Activated CD8-positive, alpha-beta T cell treated with anti-CD3 and anti-CD28 coated beads, Interleukin-2, amount 10 ng/mL, durations not matched to agents 7 days and 5 days (primary cell): ENCODE results near the gene VSIG8. TPM values are rescaled to one million over a fixed set of nuclear protein-coding genes. Genes with fewer than 3 reads are reported as not detected.

Experiments used
- ATAC-seq: fragments of 150-1000 bp; cut with Tn5 transposase; one replicate; pipeline ENCODE4 v1.10.0; 2021; ENCODE audit warnings: moderate library complexity
- CTCF ChIA-PET: fragments of 350-600 bp; sonication (Branson Sonifier 250); formaldehyde crosslinking; loops from one replicate; lab custom pipeline; 2021; ENCODE audit warnings: antibody characterized with exemption; lab: Charles Lee
- POLR2A ChIA-PET: fragments of 350-600 bp; sonication (Branson Sonifier 250); formaldehyde crosslinking; loops from one replicate; lab custom pipeline; 2021; ENCODE audit warnings: antibody characterized with exemption; lab: Charles Lee
- DNase-seq: peaks from one replicate; pipeline ENCODE4 v3.0.0-alpha.2; 2020
- H3K27ac Mint-ChIP-seq: one replicate; pipeline ENCODE4 v1.8.0; 2021; ENCODE audit warnings: mild to moderate bottlenecking, mixed read lengths
- H3K27me3 Mint-ChIP-seq: one replicate; pipeline ENCODE4 v1.8.0; 2021; ENCODE audit warnings: low read depth, mixed read lengths
- H3K36me3 Mint-ChIP-seq: one replicate; pipeline ENCODE4 v1.8.0; 2021; ENCODE audit warnings: low read depth, mixed read lengths
- H3K4me1 Mint-ChIP-seq: one replicate; pipeline ENCODE4 v1.8.0; 2021; ENCODE audit warnings: low read depth, mixed read lengths
- H3K4me3 Mint-ChIP-seq: one replicate; pipeline ENCODE4 v1.8.0; 2021; ENCODE audit warnings: mild to moderate bottlenecking, mixed read lengths
- H3K9me3 Mint-ChIP-seq: one replicate; pipeline ENCODE4 v1.8.0; 2022; ENCODE audit warnings: mixed read lengths; ENCODE audit not compliant: insufficient read depth
- total RNA-seq, 2 experiments: library from RNA; stranded (reverse); gene quantifications; one replicate each; pipeline ENCODE4 v1.2.3, GENCODE V29; 2021

The VSIG8 gene
- total RNA-seq, 2 experiments from 2014 or later = not detected

GRCh38 chr1:159856576-159856975 is 5.9 kb downstream of the VSIG8 start:
- Mint-ChIP-seq H3K4me3 (no peak overlapping the region), H3K27me3 (peaks cover 11% of the 10 kb centered on the region), H3K36me3 (no peaks in the 10 kb centered on the region), H3K9me3 (no peaks in the 10 kb centered on the region), H3K4me1 (peaks cover 16% of the 10 kb centered on the region), H3K27ac (no peak overlapping the region)
- ChIA-PET POLR2A (no interaction called here), CTCF (interaction anchor here (0.7 to 0.9 kb wide), 2 partner anchors 35 to 57 kb away, joined by 3 read pairs; no protein-coding TSS in a partner anchor)
- DNase-seq = no peak
- ATAC-seq = no peak

DNA sequence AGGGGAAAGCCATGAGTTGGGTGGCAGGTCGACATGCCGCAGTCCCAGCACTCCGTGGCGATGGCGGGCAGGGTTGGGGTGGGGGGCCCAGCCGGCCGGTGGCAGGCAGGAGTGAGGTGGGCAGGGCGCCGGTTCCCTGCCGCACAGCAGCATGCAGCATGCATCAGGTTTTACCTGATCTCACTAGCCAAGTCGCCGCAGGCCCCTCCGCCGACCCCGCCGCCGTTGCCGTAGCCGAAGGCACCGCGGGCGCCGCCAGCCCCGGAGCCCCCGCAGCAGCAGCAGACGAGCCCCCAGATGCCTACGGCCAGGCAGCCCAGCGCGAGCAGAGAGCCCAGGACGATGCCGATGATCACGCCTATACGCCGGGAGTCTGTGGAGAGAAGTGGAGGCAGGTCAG is 6.7 kb downstream of the VSIG8 start:
- Mint-ChIP-seq H3K27me3 (peaks cover 9% of the 10 kb centered on the region), H3K27ac (no peak overlapping the region), H3K4me1 (peaks cover 21% of the 10 kb centered on the region), H3K9me3 (no peaks in the 10 kb centered on the region), H3K36me3 (no peaks in the 10 kb centered on the region), H3K4me3 (peak overlapping the region; percentile 74)
- no peak for DNase-seq
- ATAC-seq = no peak
- ChIA-PET POLR2A (no interaction called here), CTCF (interaction anchor here (0.9 to 1.2 kb wide), 3 partner anchors 35 to 56 kb away, joined by 3 to 4 read pairs (median 3); no protein-coding TSS in a partner anchor)

DNA sequence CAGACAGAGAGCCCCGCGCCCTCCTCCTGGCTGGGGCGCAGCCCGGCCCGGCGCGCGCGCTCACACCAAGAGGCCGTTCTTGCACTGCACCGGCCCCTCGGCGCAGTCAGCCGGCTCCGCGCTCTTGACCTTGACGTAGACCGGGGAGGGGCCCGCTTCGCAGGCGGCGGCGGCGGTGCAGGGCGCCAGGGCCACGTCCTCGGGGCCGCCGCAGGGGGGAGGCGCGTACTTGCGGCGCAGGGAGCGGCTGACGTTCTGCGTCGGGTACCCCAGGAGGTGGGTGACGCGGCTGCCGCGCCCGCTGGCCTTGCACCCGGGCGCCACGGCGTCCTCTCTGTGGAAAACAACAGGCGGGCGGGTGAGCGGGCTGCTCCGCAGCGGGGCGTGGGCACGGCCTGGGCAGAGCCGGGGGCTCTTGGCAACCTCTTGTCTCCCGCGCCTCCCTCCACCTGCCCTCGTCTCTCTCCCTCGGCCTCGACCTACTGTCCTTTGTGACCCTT is 7.7 kb downstream of the VSIG8 start:
- Mint-ChIP-seq H3K27ac (peak overlapping the region; percentile 78), H3K9me3 (no peaks in the 10 kb centered on the region), H3K4me1 (peaks cover 21% of the 10 kb centered on the region), H3K4me3 (peak overlapping the region; percentile 74), H3K36me3 (no peaks in the 10 kb centered on the region), H3K27me3 (peaks cover 13% of the 10 kb centered on the region)
- CTCF ChIA-PET = interaction anchor here (0.6 to 2.5 kb wide), 7 partner anchors 36 to 65 kb away, joined by 3 to 15 read pairs (median 5); no protein-coding TSS in a partner anchor
- DNase-seq (peak; percentile 79), ATAC-seq (peak; percentile 94)
- POLR2A ChIA-PET = no interaction called here

DNA sequence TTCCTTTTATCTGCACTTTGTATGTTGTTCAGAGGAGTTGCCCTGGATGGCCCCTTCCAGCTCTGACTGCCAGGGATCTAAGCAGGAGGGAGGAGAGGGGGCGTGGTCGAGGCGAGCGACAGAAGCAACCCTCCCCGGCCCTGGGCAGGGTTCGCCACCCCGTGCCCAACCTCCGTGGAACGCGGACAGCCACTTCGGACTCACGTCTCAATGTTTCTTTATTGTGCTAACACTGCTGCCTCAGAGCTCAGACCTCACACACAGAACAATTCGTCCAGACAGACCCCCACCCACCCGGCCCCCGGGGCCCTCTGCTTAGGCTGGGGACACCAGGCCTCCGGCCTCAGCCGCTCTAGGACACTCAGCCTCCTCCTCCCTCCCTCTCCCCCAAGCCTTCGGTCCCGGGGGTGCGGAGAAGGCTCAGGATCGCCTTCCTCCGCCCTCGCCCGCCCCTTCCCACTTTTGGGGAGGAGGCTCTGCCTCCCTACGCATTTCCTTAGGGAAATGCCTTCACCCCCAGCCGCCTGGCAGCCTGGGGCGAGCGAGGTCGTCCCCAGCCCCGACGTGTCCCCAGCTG is 8.3 kb downstream of the VSIG8 start:
- Mint-ChIP-seq H3K27me3 (peaks cover 13% of the 10 kb centered on the region), H3K36me3 (no peaks in the 10 kb centered on the region), H3K4me3 (peak overlapping the region; percentile 74), H3K27ac (peak overlapping the region; percentile 74), H3K9me3 (no peaks in the 10 kb centered on the region), H3K4me1 (peaks cover 21% of the 10 kb centered on the region)
- peak; percentile 17 for ATAC-seq
- ChIA-PET CTCF (interaction anchor here (0.7 to 2.5 kb wide), 8 partner anchors 36 to 153 kb away, joined by 3 to 15 read pairs (median 6); partner anchors contain the start of gene DUSP23), POLR2A (no interaction called here)
- DNase-seq = no peak

- H3K4me1 Mint-ChIP-seq = peaks cover 21% of the 10 kb centered on the region
- DNase-seq = peak; percentile 25
- POLR2A ChIA-PET = no interaction called here
- peaks cover 13% of the 10 kb centered on the region for H3K27me3 Mint-ChIP-seq
- peak overlapping the region; percentile 74 for H3K4me3 Mint-ChIP-seq
- CTCF ChIA-PET = interaction anchor here (0.7 to 2.5 kb wide), 9 partner anchors 37 to 153 kb away, joined by 3 to 15 read pairs (median 5); partner anchors contain the start of gene DUSP23
- no peak overlapping the region for H3K27ac Mint-ChIP-seq
- H3K9me3 Mint-ChIP-seq = no peaks in the 10 kb centered on the region
- ATAC-seq = no peak
- no peaks in the 10 kb centered on the region for H3K36me3 Mint-ChIP-seq
Observed at GRCh38 chr1:159853417-159854115, 8.9 kb downstream of the VSIG8 start.

DNA sequence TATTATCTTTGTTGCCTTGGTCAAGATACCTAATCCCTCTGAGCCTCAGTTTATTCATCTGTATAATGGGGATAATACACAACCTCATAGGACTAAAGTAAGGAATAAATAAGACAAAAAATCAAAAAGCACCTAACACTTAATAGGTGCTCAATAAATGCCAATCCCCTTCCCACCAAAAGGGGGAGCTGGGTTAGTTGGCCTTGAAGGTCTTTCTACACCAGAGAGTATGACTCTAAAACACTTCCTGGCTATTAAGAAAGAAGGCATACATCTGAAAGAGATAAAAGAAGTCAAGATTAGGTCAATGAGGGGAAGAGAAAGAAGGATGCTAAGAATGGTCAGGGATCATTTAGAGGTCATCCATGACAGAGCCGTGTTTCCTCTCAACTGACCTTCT is 11.1 kb downstream of the VSIG8 start:
- Mint-ChIP-seq H3K27ac (no peak overlapping the region), H3K36me3 (no peaks in the 10 kb centered on the region), H3K9me3 (no peaks in the 10 kb centered on the region), H3K4me1 (peaks cover 21% of the 10 kb centered on the region), H3K4me3 (no peak overlapping the region), H3K27me3 (peaks cover 17% of the 10 kb centered on the region)
- ChIA-PET POLR2A (no interaction called here), CTCF (interaction anchor here (0.9 to 2.4 kb wide), 7 partner anchors 10 to 157 kb away, joined by 3 to 9 read pairs (median 5); no protein-coding TSS in a partner anchor)
- no peak for DNase-seq
- no peak for ATAC-seq

DNA sequence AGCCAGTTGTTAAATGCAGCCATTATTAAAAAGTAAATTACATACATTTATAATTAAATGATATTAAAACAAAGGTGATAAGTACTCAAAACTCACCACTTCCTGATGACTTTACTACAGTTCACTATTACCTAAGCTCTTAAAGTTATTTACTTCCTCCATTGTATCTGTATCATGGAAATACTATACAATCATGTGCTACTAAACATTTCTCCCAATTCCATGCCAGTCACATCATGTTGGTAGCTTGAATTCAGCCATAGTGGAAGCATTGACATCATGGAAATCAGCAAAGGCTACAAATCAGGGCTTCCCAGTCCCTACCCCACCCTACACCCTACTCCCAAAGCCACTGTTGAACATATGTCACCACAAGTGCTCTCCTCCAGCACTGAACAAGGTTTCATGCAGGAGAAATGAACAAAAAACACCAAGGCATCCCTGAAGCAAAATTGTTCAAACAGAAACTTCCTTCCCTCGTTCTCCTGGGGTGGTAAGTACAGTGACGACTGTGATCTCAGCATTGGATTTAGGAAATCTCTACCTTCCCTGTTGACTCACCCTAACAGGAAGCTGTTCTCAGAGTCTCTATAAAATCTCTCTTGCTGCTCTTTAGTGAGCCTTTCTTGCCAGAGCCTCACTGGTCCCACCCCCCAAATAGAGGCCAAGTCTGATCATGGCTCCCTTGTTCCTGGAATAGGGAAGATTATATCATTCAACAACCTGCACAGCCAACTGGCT is 12.7 kb downstream of the VSIG8 start:
- no peak for DNase-seq
- Mint-ChIP-seq H3K4me1 (peaks cover 16% of the 10 kb centered on the region), H3K4me3 (no peak overlapping the region), H3K36me3 (no peaks in the 10 kb centered on the region), H3K9me3 (no peaks in the 10 kb centered on the region), H3K27ac (no peak overlapping the region), H3K27me3 (peaks cover 20% of the 10 kb centered on the region)
- ATAC-seq = no peak
- ChIA-PET POLR2A (no interaction called here), CTCF (interaction anchor here (1.7 to 1.8 kb wide), 2 partner anchors 8 to 14 kb away, joined by 7 to 8 read pairs; no protein-coding TSS in a partner anchor)

DNA sequence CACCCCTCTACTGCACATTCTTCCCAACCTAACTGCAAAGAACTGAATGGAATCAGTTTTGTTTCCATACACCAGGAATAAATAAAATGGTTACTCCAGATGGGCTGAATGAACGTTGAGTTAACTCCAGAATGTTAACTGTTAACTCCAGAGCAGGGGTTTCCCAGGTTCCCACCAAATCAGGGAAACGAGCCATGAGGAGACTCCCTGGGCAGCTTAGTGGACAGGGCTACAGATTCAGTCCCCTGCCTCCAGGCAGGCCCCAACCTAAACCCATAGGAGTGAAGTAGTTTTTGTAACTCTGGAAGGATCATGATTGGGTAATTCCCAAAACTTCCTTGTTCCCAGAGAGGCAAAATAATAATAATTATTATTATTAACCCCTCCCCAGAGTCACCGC is 14.1 kb downstream of the VSIG8 start:
- ChIA-PET CTCF (no interaction called here), POLR2A (no interaction called here)
- peaks cover 28% of the 10 kb centered on the region for H3K27me3 Mint-ChIP-seq
- peaks cover 7% of the 10 kb centered on the region for H3K4me1 Mint-ChIP-seq
- no peak overlapping the region for H3K4me3 Mint-ChIP-seq
- no peak overlapping the region for H3K27ac Mint-ChIP-seq
- no peak for ATAC-seq
- no peaks in the 10 kb centered on the region for H3K9me3 Mint-ChIP-seq
- no peaks in the 10 kb centered on the region for H3K36me3 Mint-ChIP-seq
- DNase-seq = no peak

- Mint-ChIP-seq H3K27ac (no peak overlapping the region), H3K9me3 (no peaks in the 10 kb centered on the region), H3K4me1 (peaks cover 5% of the 10 kb centered on the region), H3K36me3 (no peaks in the 10 kb centered on the region), H3K4me3 (no peak overlapping the region), H3K27me3 (peaks cover 24% of the 10 kb centered on the region)
- POLR2A ChIA-PET = no interaction called here
- ATAC-seq (no peak), DNase-seq (no peak)
- CTCF ChIA-PET = no interaction called here
Observed at GRCh38 chr1:159847231-159847630, 15.2 kb downstream of the VSIG8 start.

DNA sequence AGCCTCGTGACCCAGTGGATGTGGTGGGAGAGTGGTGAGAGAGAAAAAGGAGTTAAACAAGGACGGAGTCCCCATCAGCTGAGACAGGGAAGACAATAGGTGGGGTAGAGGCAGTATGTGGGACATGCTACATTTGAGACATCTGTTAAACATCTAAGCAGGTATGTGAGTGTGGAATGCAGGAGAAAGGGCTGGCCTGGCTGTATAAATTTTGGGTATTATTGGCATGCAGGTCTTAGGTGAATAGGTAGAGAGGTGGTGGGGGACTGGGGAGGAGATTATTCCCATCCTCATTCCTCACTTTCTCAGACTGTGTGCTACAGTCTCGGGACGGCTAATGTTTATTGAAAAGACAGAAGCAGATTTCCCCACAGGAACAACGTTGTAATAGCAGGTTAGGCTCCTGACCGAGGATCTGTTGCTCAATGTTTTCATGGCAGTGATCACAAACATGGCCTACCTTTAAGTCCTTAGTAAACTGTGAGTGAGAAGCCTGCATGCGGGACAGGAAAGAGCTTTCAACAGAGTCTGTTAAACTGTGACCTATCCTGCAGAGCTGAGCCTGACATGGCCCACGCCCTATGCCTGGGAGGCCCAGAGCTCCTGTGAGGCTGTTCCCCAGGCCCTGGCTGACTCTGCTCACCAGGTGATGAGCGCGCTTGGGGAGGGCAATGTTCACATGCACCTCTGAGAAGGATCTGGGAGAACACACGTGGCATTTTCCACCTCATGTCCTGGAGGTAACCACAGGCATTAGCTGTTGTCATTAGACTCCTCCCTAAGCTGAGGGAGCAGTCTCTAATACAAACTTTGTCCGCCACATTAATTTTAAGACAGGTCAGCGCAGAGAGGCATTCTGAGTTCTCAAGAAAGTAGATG is 16.5 kb downstream of the VSIG8 start:
- Mint-ChIP-seq H3K27me3 (peaks cover 26% of the 10 kb centered on the region), H3K36me3 (no peaks in the 10 kb centered on the region), H3K9me3 (no peaks in the 10 kb centered on the region), H3K27ac (no peak overlapping the region), H3K4me1 (no peaks in the 10 kb centered on the region), H3K4me3 (no peak overlapping the region)
- DNase-seq = no peak
- POLR2A ChIA-PET = no interaction called here
- ATAC-seq = no peak
- CTCF ChIA-PET = no interaction called here

DNA sequence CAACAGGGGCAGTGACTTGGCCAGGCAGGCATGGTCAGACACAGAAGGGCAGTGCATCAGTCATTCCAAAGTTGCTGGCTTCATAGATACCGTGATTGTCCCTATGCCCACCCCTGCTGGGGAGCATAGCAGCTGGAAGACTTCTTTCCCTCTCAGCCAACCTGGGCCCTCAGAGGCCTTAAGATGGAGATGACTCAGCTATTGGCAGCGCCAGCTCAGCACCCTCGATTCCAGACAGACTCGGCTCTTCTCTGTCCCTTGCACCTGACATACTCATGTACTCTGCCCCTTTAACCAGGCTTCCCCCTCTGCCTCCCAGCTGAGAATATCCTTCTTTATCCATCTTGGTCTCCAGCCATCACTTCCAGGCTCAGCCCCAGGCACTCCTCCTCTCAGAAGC is 19.0 kb downstream of the VSIG8 start:
- H3K9me3 Mint-ChIP-seq = no peaks in the 10 kb centered on the region
- peaks cover 7% of the 10 kb centered on the region for H3K4me1 Mint-ChIP-seq
- H3K4me3 Mint-ChIP-seq = no peak overlapping the region
- ChIA-PET POLR2A (interaction anchor here (1.5 kb wide), 1 partner anchor 9 kb away, joined by 4 read pairs; no protein-coding TSS in a partner anchor), CTCF (interaction anchor here (1.0 to 2.0 kb wide), 2 partner anchors 16 to 45 kb away, joined by 3 to 6 read pairs; no protein-coding TSS in a partner anchor)
- H3K27ac Mint-ChIP-seq = no peak overlapping the region
- peaks cover 20% of the 10 kb centered on the region for H3K27me3 Mint-ChIP-seq
- H3K36me3 Mint-ChIP-seq = no peaks in the 10 kb centered on the region
- no peak for DNase-seq
- ATAC-seq = no peak
